Stimulated activated CD8-positive, alpha-beta memory T cell treated with anti-CD3 and anti-CD28 coated beads, Interleukin-2, amount 100 ng/mL, for 1 hour (primary cell): ENCODE data around the gene C4orf33.

Experiments used
- DNase-seq, 2 donors: peaks; one replicate each; pipeline ENCODE4 v3.0.0-alpha.2; 2020; ENCODE audit warnings: low read depth in 2 of 2

Gene C4orf33

GRCh38 chr4:129129143-129129542 is 33.2 kb downstream of the C4orf33 start:
- DNase-seq: no peak

- no peak for DNase-seq
These were observed 35.4 kb downstream of the C4orf33 start for GRCh38 chr4:129131343-129131742.

GRCh38 chr4:129136433-129136832 is 40.5 kb downstream of the C4orf33 start:
- DNase-seq: no peak

- DNase-seq: no peak
These were observed 43.0 kb downstream of the C4orf33 start for GRCh38 chr4:129138810-129139496.

GRCh38 chr4:129140521-129140920 is 44.6 kb downstream of the C4orf33 start:
- DNase-seq: no peak

- no peak for DNase-seq
These were observed 47.4 kb downstream of the C4orf33 start for GRCh38 chr4:129143359-129143758.

- no peak for DNase-seq
These were observed 48.8 kb downstream of the C4orf33 start for GRCh38 chr4:129144755-129145206.

- DNase-seq: no peak
These were observed 49.3 kb downstream of the C4orf33 start for GRCh38 chr4:129145222-129145730.

GRCh38 chr4:129146639-129147038 is 50.7 kb downstream of the C4orf33 start:
- DNase-seq: no peak

GRCh38 chr4:129148892-129149291 is 52.9 kb downstream of the C4orf33 start:
- no peak for DNase-seq

- no peak for DNase-seq
These were observed 54.0 kb downstream of the C4orf33 start for GRCh38 chr4:129149906-129150305.

GRCh38 chr4:129152350-129152749 is 56.4 kb downstream of the C4orf33 start:
- no peak for DNase-seq

- no peak for DNase-seq
These were observed 57.7 kb downstream of the C4orf33 start for GRCh38 chr4:129153700-129154099.

GRCh38 chr4:129162450-129162849 is 66.5 kb downstream of the C4orf33 start:
- no peak for DNase-seq

- no peak for DNase-seq
These were observed 67.5 kb downstream of the C4orf33 start for GRCh38 chr4:129163427-129163826.

- no peak for DNase-seq
These were observed 68.3 kb downstream of the C4orf33 start for GRCh38 chr4:129164243-129164642.
